Measurements from ENCODE around the gene SPINK5.
"Not testable (repeated sequence)": the region's sequence is repeated elsewhere in the genome, so short reads cannot be mapped to it uniquely, and the experiment has no call there.

SPINK5 gene

GRCh38 chr5:148063861-148064260 lies at the start of gene SPINK5:
Gene SPINK5, plus strand, starts transcription at chr5:148063980. Its CDS starts 65 bp downstream, at chr5:148064045.
- no peaks in the 10 kb centered on the region for H3K27me3 Mint-ChIP-seq
- H3K9me3 Mint-ChIP-seq, result no peaks in the 10 kb centered on the region

GRCh38 chr5:148014276-148014675 lies 49.5 kb upstream of the SPINK5 start:
- no peaks in the 10 kb centered on the region for H3K27me3 Mint-ChIP-seq
- H3K36me3 Mint-ChIP-seq (ENCODE audit: low read depth), result no peaks in the 10 kb centered on the region
- peaks cover 8% of the 10 kb centered on the region for H3K4me1 Mint-ChIP-seq (ENCODE audit: low read depth)
- no peaks in the 10 kb centered on the region for H3K9me3 Mint-ChIP-seq
- H3K4me3 Mint-ChIP-seq, result no peak overlapping the region
- intact Hi-C loops (cut with micrococcal nuclease), result no loop called here
- no peak overlapping the region for H3K27ac Mint-ChIP-seq

More at GRCh38 chr5:148063861-148064260, at the start of gene SPINK5:
- no peaks in the 10 kb centered on the region for H3K4me1 Mint-ChIP-seq (ENCODE audit: low read depth)
- H3K27ac Mint-ChIP-seq, result no peak within 1 kb of the TSS
- no peak within 1 kb of the TSS for H3K4me3 Mint-ChIP-seq
- H3K36me3 Mint-ChIP-seq (ENCODE audit: low read depth), result no peaks in the 10 kb centered on the region
- intact Hi-C loops (cut with micrococcal nuclease), result no loop called here

DNA sequence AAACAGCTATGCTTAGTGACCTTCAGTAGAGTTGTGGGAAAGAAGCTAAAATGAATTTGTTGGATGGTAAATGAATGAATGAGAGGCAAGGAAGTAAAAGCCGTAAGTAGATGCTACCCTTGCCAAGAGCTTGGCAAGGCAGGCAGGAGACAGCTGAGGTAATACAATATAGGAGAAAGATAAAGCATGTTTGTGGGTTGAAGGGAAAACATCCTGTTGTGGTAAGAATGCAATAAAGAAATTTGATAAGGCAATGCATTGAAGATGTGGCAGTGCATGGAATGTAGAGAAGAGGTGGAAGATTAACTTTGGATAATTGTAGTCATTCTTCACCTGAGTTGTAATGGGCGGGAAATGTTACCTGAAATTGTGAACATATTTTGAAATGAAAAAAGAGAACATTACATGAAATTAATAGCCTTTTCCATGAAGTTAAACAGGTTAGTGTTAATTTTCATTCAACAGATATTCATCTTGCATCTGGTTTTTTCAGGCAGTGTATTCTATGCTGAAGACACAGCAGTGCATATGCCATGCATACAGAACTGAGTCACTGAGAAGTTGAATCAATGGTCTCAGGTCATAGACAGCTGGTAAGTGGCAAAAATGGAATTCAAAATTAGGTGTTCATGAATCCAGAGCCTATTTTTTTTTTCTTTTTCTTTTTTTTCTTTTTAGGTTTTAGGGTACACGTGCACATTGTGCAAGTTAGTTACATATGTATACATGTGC lies 43.4 kb upstream of the SPINK5 start:
- Mint-ChIP-seq H3K4me3 (no peak overlapping the region), H3K27me3 (no peaks in the 10 kb centered on the region), H3K4me1 (ENCODE audit: low read depth) (no peaks in the 10 kb centered on the region), H3K27ac (no peak overlapping the region), H3K36me3 (ENCODE audit: low read depth) (no peaks in the 10 kb centered on the region), H3K9me3 (no peaks in the 10 kb centered on the region)
- intact Hi-C loops (cut with micrococcal nuclease), result no loop called here

DNA sequence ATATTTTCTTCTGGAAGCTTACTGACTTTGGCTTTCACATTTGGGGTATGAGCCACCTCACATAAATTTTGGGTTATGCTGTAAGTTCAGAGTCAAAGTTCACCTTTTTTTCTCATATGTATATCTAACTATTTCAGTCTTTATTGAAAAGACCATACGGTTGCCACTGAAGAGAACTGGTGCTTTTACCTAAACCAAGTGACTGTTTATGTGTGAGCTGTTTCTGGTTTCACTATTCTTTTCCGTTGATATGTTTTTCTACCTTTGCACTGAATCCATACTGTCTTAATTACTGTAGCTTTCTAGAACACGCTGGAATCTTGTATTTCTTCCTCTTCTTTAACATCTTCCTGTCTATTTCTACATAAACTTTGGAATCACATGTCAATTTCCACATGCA lies 36.3 kb upstream of the SPINK5 start:
- no peak overlapping the region for H3K4me3 Mint-ChIP-seq
- intact Hi-C loops (cut with micrococcal nuclease), result no loop called here

GRCh38 chr5:148029131-148029530 lies 34.6 kb upstream of the SPINK5 start:
- no peaks in the 10 kb centered on the region for H3K36me3 Mint-ChIP-seq (ENCODE audit: low read depth)
- H3K4me1 Mint-ChIP-seq (ENCODE audit: low read depth), result no peaks in the 10 kb centered on the region
- H3K9me3 Mint-ChIP-seq, result no peaks in the 10 kb centered on the region
- no peak overlapping the region for H3K4me3 Mint-ChIP-seq
- intact Hi-C loops (cut with micrococcal nuclease), result no loop called here
- H3K27ac Mint-ChIP-seq, result no peak overlapping the region
- H3K27me3 Mint-ChIP-seq, result no peaks in the 10 kb centered on the region

More for the DNA sequence above, 36.3 kb upstream of the SPINK5 start:
- Mint-ChIP-seq H3K27me3 (no peaks in the 10 kb centered on the region), H3K36me3 (ENCODE audit: low read depth) (no peaks in the 10 kb centered on the region), H3K27ac (no peak overlapping the region), H3K9me3 (no peaks in the 10 kb centered on the region), H3K4me1 (ENCODE audit: low read depth) (no peaks in the 10 kb centered on the region)

DNA sequence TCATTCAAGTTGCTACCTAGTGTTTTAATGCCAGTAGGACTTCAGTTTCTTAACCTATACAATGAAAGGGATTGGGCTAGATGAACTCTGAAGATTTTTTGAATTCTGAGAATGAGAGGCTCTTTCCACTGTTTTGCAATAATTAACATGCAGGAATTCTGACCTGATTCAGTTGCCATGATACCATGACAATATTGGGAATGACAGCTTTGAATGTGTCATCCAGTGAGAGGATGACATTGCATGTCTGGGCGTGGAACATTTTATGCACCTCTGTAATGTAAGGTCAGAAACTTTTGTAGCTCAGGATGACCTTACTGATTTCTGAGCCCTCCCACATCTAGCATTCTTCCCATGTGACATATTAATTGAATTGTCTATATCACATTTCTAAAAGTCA lies 30.6 kb upstream of the SPINK5 start:
- Mint-ChIP-seq H3K9me3 (no peaks in the 10 kb centered on the region), H3K27ac (no peak overlapping the region), H3K4me1 (ENCODE audit: low read depth) (no peaks in the 10 kb centered on the region), H3K27me3 (no peaks in the 10 kb centered on the region), H3K4me3 (no peak overlapping the region), H3K36me3 (ENCODE audit: low read depth) (no peaks in the 10 kb centered on the region)
- intact Hi-C loops (cut with micrococcal nuclease), result no loop called here

DNA sequence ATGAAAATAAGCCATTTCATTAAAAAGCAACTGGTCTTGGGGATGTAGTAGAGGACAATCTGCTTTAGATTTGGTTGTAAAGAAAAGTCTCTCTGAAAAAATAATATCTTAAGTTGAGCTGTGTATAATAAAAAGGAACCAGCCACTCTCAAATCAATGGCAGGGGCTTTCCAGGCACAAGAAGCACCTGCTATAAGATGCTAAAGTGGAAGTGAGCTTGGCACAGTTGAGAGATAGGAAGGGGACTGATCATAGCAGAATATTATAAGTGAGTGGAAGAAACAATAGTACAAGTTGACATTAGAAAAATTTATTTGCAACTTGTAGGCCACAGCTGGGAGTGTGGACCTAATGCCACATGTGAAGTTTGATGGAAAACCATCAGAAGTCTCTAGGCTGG lies 28.1 kb upstream of the SPINK5 start:
- H3K36me3 Mint-ChIP-seq (ENCODE audit: low read depth), result no peaks in the 10 kb centered on the region
- H3K9me3 Mint-ChIP-seq, result no peaks in the 10 kb centered on the region
- no peak overlapping the region for H3K4me3 Mint-ChIP-seq
- no peaks in the 10 kb centered on the region for H3K4me1 Mint-ChIP-seq (ENCODE audit: low read depth)
- H3K27ac Mint-ChIP-seq, result no peak overlapping the region
- intact Hi-C loops (cut with micrococcal nuclease), result no loop called here
- no peaks in the 10 kb centered on the region for H3K27me3 Mint-ChIP-seq

- no peaks in the 10 kb centered on the region for H3K4me1 Mint-ChIP-seq (ENCODE audit: low read depth)
- intact Hi-C loops (cut with micrococcal nuclease), result no loop called here
Observed at GRCh38 chr5:148042881-148043280, 20.9 kb upstream of the SPINK5 start.

GRCh38 chr5:148043705-148044104 lies 20.1 kb upstream of the SPINK5 start:
- no peaks in the 10 kb centered on the region for H3K4me1 Mint-ChIP-seq (ENCODE audit: low read depth)
- intact Hi-C loops (cut with micrococcal nuclease), result no loop called here

More at GRCh38 chr5:148042881-148043280, 20.9 kb upstream of the SPINK5 start:
- H3K9me3 Mint-ChIP-seq, result no peaks in the 10 kb centered on the region
- H3K36me3 Mint-ChIP-seq (ENCODE audit: low read depth), result no peaks in the 10 kb centered on the region
- H3K4me3 Mint-ChIP-seq, result no peak overlapping the region
- no peak overlapping the region for H3K27ac Mint-ChIP-seq
- H3K27me3 Mint-ChIP-seq, result no peaks in the 10 kb centered on the region

DNA sequence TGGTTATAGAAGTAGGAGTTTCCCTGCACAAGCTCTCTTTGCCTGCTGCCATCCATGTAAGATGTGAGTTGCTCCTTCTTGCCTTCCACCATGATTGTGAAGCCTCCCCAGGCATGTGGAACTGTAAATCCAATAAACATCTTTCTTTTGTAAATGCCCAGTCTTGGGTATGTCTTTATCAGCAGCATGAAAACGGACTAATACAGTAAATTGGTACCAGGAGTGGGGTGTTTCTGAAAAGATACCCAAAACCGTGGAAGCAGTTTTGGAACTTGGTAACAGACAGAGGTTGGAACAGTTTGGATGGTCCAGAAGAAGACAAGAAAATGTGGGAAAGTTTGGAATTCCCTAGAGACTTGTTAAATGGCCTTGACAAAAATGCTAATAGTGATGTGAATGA lies 8.6 kb upstream of the SPINK5 start:
- intact Hi-C loops (cut with micrococcal nuclease); H3K4me1 Mint-ChIP-seq (ENCODE audit: low read depth); H3K36me3 Mint-ChIP-seq (ENCODE audit: low read depth); H3K4me3 Mint-ChIP-seq; H3K27me3 Mint-ChIP-seq; H3K27ac Mint-ChIP-seq: not testable (repeated sequence)
- H3K9me3 Mint-ChIP-seq, result peaks cover 32% of the 10 kb centered on the region

More at GRCh38 chr5:148043705-148044104, 20.1 kb upstream of the SPINK5 start:
- no peaks in the 10 kb centered on the region for H3K36me3 Mint-ChIP-seq (ENCODE audit: low read depth)
- no peaks in the 10 kb centered on the region for H3K27me3 Mint-ChIP-seq
- H3K4me3 Mint-ChIP-seq, result no peak overlapping the region
- H3K27ac Mint-ChIP-seq, result no peak overlapping the region
- H3K9me3 Mint-ChIP-seq, result no peaks in the 10 kb centered on the region

- intact Hi-C loops (cut with micrococcal nuclease), result no loop called here
- Mint-ChIP-seq H3K4me1 (ENCODE audit: low read depth) (no peaks in the 10 kb centered on the region), H3K27ac (no peak overlapping the region), H3K27me3 (no peaks in the 10 kb centered on the region), H3K4me3 (no peak overlapping the region), H3K9me3 (peaks cover 15% of the 10 kb centered on the region), H3K36me3 (ENCODE audit: low read depth) (no peaks in the 10 kb centered on the region)
Observed at GRCh38 chr5:148060309-148060708, 3.5 kb upstream of the SPINK5 start.

GRCh38 chr5:148060881-148061280 lies 2.9 kb upstream of the SPINK5 start:
- intact Hi-C loops (cut with micrococcal nuclease), result no loop called here
- no peaks in the 10 kb centered on the region for H3K4me1 Mint-ChIP-seq (ENCODE audit: low read depth)
- H3K27ac Mint-ChIP-seq, result no peak overlapping the region
- no peak overlapping the region for H3K4me3 Mint-ChIP-seq
- H3K9me3 Mint-ChIP-seq, result peaks cover 9% of the 10 kb centered on the region
- H3K36me3 Mint-ChIP-seq (ENCODE audit: low read depth), result no peaks in the 10 kb centered on the region
- H3K27me3 Mint-ChIP-seq, result no peaks in the 10 kb centered on the region

DNA sequence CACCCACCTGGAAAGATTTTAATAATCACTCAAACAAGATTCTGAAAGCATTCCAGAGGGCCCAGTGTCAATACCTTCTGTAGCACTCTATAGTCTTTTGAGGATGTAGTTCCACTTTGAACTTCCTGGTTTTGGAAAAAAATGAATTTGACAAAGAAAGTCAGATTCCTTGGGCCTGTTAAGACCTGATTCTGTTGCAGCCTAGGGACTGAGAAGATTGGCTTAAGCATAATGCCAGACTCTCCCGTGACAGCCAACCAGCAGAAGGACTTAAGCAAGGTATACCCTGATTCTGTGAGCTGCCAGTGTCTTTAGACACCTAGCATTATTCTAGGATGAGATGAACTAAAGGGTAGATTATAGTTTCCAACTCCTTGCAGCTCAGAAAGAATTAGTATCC lies 6.8 kb downstream of the SPINK5 start:
- Mint-ChIP-seq H3K4me3 (no peak overlapping the region), H3K36me3 (ENCODE audit: low read depth) (no peaks in the 10 kb centered on the region), H3K27me3 (no peaks in the 10 kb centered on the region), H3K9me3 (peaks cover under 1% of the 10 kb centered on the region), H3K27ac (no peak overlapping the region), H3K4me1 (ENCODE audit: low read depth) (no peaks in the 10 kb centered on the region)
- intact Hi-C loops (cut with micrococcal nuclease), result no loop called here

DNA sequence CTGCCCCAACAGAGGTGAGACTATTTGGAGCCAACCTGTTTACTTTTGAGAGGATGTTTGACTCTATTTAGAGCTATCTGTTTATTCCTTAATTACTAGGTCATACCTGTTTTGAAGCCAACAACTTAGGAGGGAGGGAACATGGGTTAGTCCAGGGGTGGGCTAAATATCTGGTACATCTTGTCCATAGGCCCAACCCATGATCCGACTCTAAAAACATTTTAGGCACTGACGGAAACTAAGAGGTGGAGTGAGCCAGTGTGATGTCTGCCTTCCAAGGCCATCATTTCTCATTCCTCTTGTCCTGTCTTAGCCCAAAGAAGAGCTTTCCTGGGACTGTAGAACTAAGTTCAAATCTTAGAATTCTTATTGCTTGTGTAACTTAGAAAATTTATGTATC lies 8.4 kb downstream of the SPINK5 start:
- Mint-ChIP-seq H3K36me3 (ENCODE audit: low read depth) (no peaks in the 10 kb centered on the region), H3K4me1 (ENCODE audit: low read depth) (no peaks in the 10 kb centered on the region), H3K27me3 (no peaks in the 10 kb centered on the region)

DNA sequence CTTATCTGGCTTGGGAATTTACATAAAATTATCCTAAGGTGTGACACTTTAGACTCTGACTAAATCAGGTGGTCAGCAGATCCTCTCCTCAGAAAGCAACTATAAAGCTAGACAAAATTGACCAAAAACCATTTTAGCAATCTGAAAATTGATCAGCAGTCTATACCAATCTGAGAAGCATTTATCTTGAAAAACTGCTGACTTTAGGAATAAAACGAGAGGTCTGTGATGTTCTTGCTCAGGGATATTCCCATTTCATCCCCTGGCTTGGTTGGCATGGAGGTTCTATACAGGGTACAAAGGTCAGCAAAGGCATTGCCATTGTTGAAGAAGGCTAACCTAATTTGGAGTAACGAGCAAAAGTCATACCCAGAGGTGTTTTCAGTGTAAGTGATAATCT lies 11.7 kb downstream of the SPINK5 start:
- intact Hi-C loops (cut with micrococcal nuclease), result no loop called here
- H3K27me3 Mint-ChIP-seq, result no peaks in the 10 kb centered on the region
- H3K9me3 Mint-ChIP-seq, result peaks cover 15% of the 10 kb centered on the region
- no peaks in the 10 kb centered on the region for H3K36me3 Mint-ChIP-seq (ENCODE audit: low read depth)
- H3K4me3 Mint-ChIP-seq, result no peak overlapping the region
- H3K27ac Mint-ChIP-seq, result no peak overlapping the region
- H3K4me1 Mint-ChIP-seq (ENCODE audit: low read depth), result no peaks in the 10 kb centered on the region

More for the DNA sequence above, 8.4 kb downstream of the SPINK5 start:
- intact Hi-C loops (cut with micrococcal nuclease), result no loop called here
- H3K27ac Mint-ChIP-seq, result no peak overlapping the region
- no peak overlapping the region for H3K4me3 Mint-ChIP-seq
- peaks cover 15% of the 10 kb centered on the region for H3K9me3 Mint-ChIP-seq

All from dendritic cell treated with granulocyte-macrophage colony-stimulating factor and Interleukin-4, amounts not matched to agents 40 ng/mL and 50 ng/mL, for 4 days (primary cell).